B cell (primary cell): ENCODE data around the gene DLG3. TPM values are rescaled to one million over a fixed set of nuclear protein-coding genes. Genes with fewer than 3 reads are reported as not detected.

ENCODE experiments used
- ATAC-seq: fragments of 200-7000 bp; cut with Tn5 transposase; one replicate; pipeline ENCODE4 v1.10.0; 2021; ENCODE audit warnings: low read depth, mild to moderate bottlenecking, moderate number of reproducible peaks, moderate library complexity
- CTCF ChIA-PET: fragments of 350-600 bp; sonication (Branson Sonifier 250); formaldehyde crosslinking; loops from one replicate; lab custom pipeline; 2021; ENCODE audit warnings: antibody characterized with exemption, inconsistent platforms; lab: Charles Lee
- POLR2A ChIA-PET: fragments of 350-600 bp; sonication (Branson Sonifier 250); formaldehyde crosslinking; loops from one replicate; lab custom pipeline; 2021; ENCODE audit warnings: antibody characterized with exemption; lab: Charles Lee
- DNase-seq: peaks from one replicate; pipeline ENCODE4 v3.0.0; 2013
- H2AFZ ChIP-seq: 2 replicates; pipeline ENCODE4 v1.6.1; 2012; ENCODE audit warnings: mild to moderate bottlenecking, low read depth, low read length; ENCODE audit not compliant: insufficient read depth, poor library complexity, severe bottlenecking
- H3K27ac ChIP-seq, 2 donors: 1 replicate in 1 of 2; 2 replicates in 1 of 2; pipeline ENCODE4 v1.5.1; 2012 to 2013; ENCODE audit warnings: low read length in 2 of 2, mild to moderate bottlenecking in 2 of 2, moderate library complexity in 1 of 2
- H3K27me3 ChIP-seq, 4 experiments: fragments of 200-600 bp in 1 of 4; sonication (generic) in 1 of 4; replicated peaks in 1 of 4; 1 replicate in 2 of 4; 2 replicates in 2 of 4; pipeline versions ENCODE4 v1.6.1 to v1.7.0; 2013 to 2016; ENCODE audit warnings: low read length in 3 of 4, mild to moderate bottlenecking in 2 of 4, mixed read lengths in 1 of 4, moderate library complexity in 1 of 4; ENCODE audit not compliant: insufficient read depth in 4 of 4, control insufficient read depth in 3 of 4; ENCODE audit errors: control extremely low read depth in 1 of 4
- H3K36me3 ChIP-seq, 2 experiments: replicated peaks in 1 of 2; 1 replicate in 1 of 2; 2 replicates in 1 of 2; pipeline versions ENCODE4 v1.6.1 to v1.7.1; 2013; ENCODE audit warnings: low read length in 1 of 2; ENCODE audit not compliant: insufficient read depth in 2 of 2, control insufficient read depth in 1 of 2; ENCODE audit errors: control extremely low read depth in 1 of 2, extremely low read depth in 1 of 2
- H3K4me1 ChIP-seq, 2 donors: fragments of 200-600 bp in 1 of 2; sonication (generic) in 1 of 2; 1 replicate in 1 of 2; 2 replicates in 1 of 2; pipeline versions ENCODE4 v1.5.1 to v1.6.1; 2013 to 2017; ENCODE audit warnings: low read length in 2 of 2; ENCODE audit not compliant: control insufficient read depth in 2 of 2, insufficient read depth in 2 of 2
- H3K4me2 ChIP-seq: replicated peaks from 2 replicates; pipeline ENCODE3; 2012; ENCODE audit warnings: mild to moderate bottlenecking, low read depth, low read length; ENCODE audit not compliant: poor library complexity, severe bottlenecking
- H3K4me3 ChIP-seq, 5 experiments: fragments of 200-600 bp in 1 of 5; sonication (generic) in 1 of 5; 1 replicate in 3 of 5; 2 replicates in 2 of 5; pipeline versions ENCODE4 v1.5.1 to v1.7.0; 2011 to 2016; ENCODE audit warnings: low read length in 4 of 5, mild to moderate bottlenecking in 4 of 5, low read depth in 2 of 5, control low read depth in 1 of 5, moderate library complexity in 1 of 5; ENCODE audit not compliant: insufficient read depth in 1 of 5; ENCODE audit errors: control extremely low read depth in 1 of 5, extremely low read depth in 1 of 5
- H3K79me2 ChIP-seq: fragments of 200-600 bp; sonication (generic); one replicate; pipeline ENCODE4 v1.6.0; 2016; ENCODE audit warnings: low read length; ENCODE audit not compliant: control insufficient read depth, insufficient read depth
- H3K9ac ChIP-seq: fragments of 200-600 bp; sonication (generic); 2 replicates; pipeline ENCODE4 v1.6.1; 2017; ENCODE audit warnings: mild to moderate bottlenecking, low read length, moderate library complexity
- H3K9me3 ChIP-seq, 3 donors: one replicate each; pipeline versions ENCODE4 v1.6.1 to v1.7.1; 2013; ENCODE audit warnings: low read length in 2 of 3; ENCODE audit not compliant: control insufficient read depth in 2 of 3, insufficient read depth in 1 of 3; ENCODE audit errors: control extremely low read depth in 1 of 3
- H4K20me1 ChIP-seq: 2 replicates; pipeline ENCODE4 v1.6.0; 2012; ENCODE audit warnings: mild to moderate bottlenecking, low read length; ENCODE audit not compliant: insufficient read depth, control insufficient read depth, poor library complexity, severe bottlenecking
- H3K27ac Mint-ChIP-seq: one replicate; pipeline ENCODE4 v1.8.0; 2021; ENCODE audit warnings: mixed read lengths
- H3K27me3 Mint-ChIP-seq: one replicate; pipeline ENCODE4 v1.8.0; 2021; ENCODE audit warnings: mixed read lengths
- H3K4me1 Mint-ChIP-seq: one replicate; pipeline ENCODE4 v1.8.0; 2021; ENCODE audit warnings: mixed read lengths
- H3K4me3 Mint-ChIP-seq: one replicate; pipeline ENCODE4 v1.8.0; 2021; ENCODE audit warnings: mixed read lengths
- H3K9me3 Mint-ChIP-seq: one replicate; pipeline ENCODE4 v1.8.0; 2022; ENCODE audit warnings: mixed read lengths; ENCODE audit not compliant: insufficient read depth
- CTCF ChIP-seq: fragments of 200-600 bp; IDR thresholded peaks from one replicate; pipeline ENCODE4 v1.8.0; 2022; ENCODE audit warnings: antibody characterized with exemption, mild to moderate bottlenecking
- EZH2 ChIP-seq: IDR thresholded peaks from 2 replicates; pipeline ENCODE4 v1.6.1; 2012; ENCODE audit warnings: borderline replicate concordance, low read depth, mild to moderate bottlenecking, moderate library complexity, low read length; ENCODE audit not compliant: insufficient read depth, poor library complexity, severe bottlenecking
- WGBS: methylation state at CpG from one replicate; pipeline ENCODE4 v1.1.5; 2013; ENCODE audit warnings: missing lambda C conversion rate; ENCODE audit not compliant: insufficient coverage; 5-methylcytosine and 5-hydroxymethylcytosine counted together
- intact Hi-C: fragments of 100-400 bp; cut with micrococcal nuclease; formaldehyde crosslinking; loops from one replicate; pipeline ENCODE4 v1.10.0; 2022
- polyA plus RNA-seq: library from polyadenylated mRNA; depleted of rRNA; stranded (reverse); fragments of >200 nt; gene quantifications from 2 replicates; pipeline ENCODE4 v1.2.3, GENCODE V29; 2012
- total RNA-seq, 2 donors: library from RNA; stranded (reverse); fragments of 120-200 nt in 1 of 2; gene quantifications; 1 replicate in 1 of 2; 2 replicates in 1 of 2; pipeline versions ENCODE4 v1.2.3 to v1.2.4, GENCODE V29; 2013 to 2022

The DLG3 gene
- total and polyA plus RNA-seq, 2 donors (not counting 1 experiment from before 2014, with no cell fraction given) = 1.5 to 6.9 TPM

GRCh38 chrX:70498129-70498528 lies 53.5 kb downstream of the DLG3 start:
- 100% methylated on average over 1 of the region's 2 CpGs for WGBS
- no peak overlapping the region for H3K4me2 ChIP-seq
- H4K20me1 ChIP-seq = no peaks in the 10 kb centered on the region
- Mint-ChIP-seq H3K27me3 (no peaks in the 10 kb centered on the region), H3K4me3 (no peak overlapping the region), H3K9me3 (no peaks in the 10 kb centered on the region), H3K4me1 (no peaks in the 10 kb centered on the region), H3K27ac (no peak overlapping the region)
- ChIA-PET CTCF (no interaction called here), POLR2A (no interaction called here)
- H3K36me3 ChIP-seq = peaks cover 0 to 3% of the 10 kb centered on the region in 2 experiments
- no peaks in the 10 kb centered on the region for H3K9me3 ChIP-seq
- TF ChIP-seq CTCF = no peak
- TF ChIP-seq EZH2 = no peak
- no peak overlapping the region for H3K4me3 ChIP-seq
- H3K27me3 ChIP-seq = no peaks in the 10 kb centered on the region
- H3K4me1 ChIP-seq = no peaks in the 10 kb centered on the region
- ATAC-seq (no peak), DNase-seq (no peak)
- H3K27ac ChIP-seq = no peak overlapping the region
- H2AFZ ChIP-seq = no peak overlapping the region
- H3K9ac ChIP-seq = no peak overlapping the region
- H3K79me2 ChIP-seq = no peaks in the 10 kb centered on the region
- intact Hi-C loops = no loop called here

- ChIA-PET CTCF (no interaction called here), POLR2A (no interaction called here)
- intact Hi-C loops = no loop called here
- H3K36me3 ChIP-seq = peaks cover 0 to 3% of the 10 kb centered on the region in 2 experiments
- no peaks in the 10 kb centered on the region for H3K9me3 Mint-ChIP-seq
- H4K20me1 ChIP-seq = no peaks in the 10 kb centered on the region
- H2AFZ ChIP-seq = no peak overlapping the region
- DNase-seq = no peak
- H3K4me2 ChIP-seq = no peak overlapping the region
- no CpG with 5 or more reads among the region's 4 CpGs for WGBS
- H3K27ac ChIP-seq = no peak overlapping the region
- no peaks in the 10 kb centered on the region for H3K27me3 ChIP-seq
- H3K9me3 ChIP-seq = no peaks in the 10 kb centered on the region
- H3K4me3 Mint-ChIP-seq = no peak overlapping the region
- no peaks in the 10 kb centered on the region for H3K27me3 Mint-ChIP-seq
- H3K4me1 Mint-ChIP-seq = no peaks in the 10 kb centered on the region
- no peaks in the 10 kb centered on the region for H3K4me1 ChIP-seq
- no peak overlapping the region for H3K4me3 ChIP-seq
- no peak overlapping the region for H3K9ac ChIP-seq
- ATAC-seq = no peak
- no peaks in the 10 kb centered on the region for H3K79me2 ChIP-seq
- TF ChIP-seq CTCF = no peak
- no peak for TF ChIP-seq EZH2
- no peak overlapping the region for H3K27ac Mint-ChIP-seq
Measured at GRCh38 chrX:70500826-70501225, 56.2 kb downstream of the DLG3 start.
